Stimulated activated naive CD8-positive, alpha-beta T cell treated with anti-CD3 and anti-CD28 coated beads, Interleukin-15, Interleukin-2, amounts not matched to agents 100 U/mL and 50 U/mL, for 24 hours (primary cell): ENCODE results near the gene NINJ2.

Experiments used
- ATAC-seq: fragments of 150-1000 bp; cut with Tn5 transposase; one replicate; pipeline ENCODE4 v1.10.0; 2021
- DNase-seq: peaks from one replicate; pipeline ENCODE4 v3.0.0; 2021

NINJ2 gene

DNA sequence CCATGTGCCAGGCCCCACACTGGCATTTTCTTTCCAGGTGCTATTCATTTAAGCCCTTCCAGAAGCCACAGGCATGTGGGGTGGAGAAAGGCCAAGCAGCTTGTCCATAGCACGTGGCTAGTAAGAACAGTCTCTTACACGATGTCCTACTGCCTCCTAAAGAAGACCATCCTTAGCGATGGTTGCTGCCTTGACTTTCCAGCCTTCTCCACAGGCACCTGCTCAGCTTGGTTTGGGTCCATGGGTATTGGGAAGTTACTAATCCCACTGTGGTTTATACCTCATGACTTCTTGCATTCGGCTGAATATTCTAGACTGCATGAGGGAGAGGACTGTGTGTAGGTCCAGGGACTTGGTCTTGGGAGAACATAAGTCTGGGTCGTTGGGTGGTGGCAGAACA lies 49.2 kb downstream of the NINJ2 start:
- ATAC-seq = no peak
- DNase-seq = no peak

DNA sequence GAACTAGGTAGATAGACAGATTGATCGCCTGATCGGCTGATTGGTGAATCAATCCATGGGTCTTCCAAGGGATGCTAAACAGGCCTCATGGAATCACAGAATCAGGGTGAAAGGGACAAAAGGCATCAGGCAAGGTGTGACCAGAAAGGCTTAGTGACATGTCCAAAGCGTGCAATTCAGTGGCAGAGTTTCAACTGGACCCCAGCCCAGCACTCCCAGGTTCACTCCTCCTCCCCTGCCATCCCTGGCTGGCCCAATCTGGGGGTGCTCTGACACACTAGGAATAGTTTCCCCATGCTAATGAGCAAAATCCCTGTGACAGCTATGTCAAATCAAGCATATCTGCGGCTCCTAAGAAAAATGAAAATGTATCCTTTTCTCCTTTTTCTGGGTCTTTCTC lies 50.4 kb downstream of the NINJ2 start:
- DNase-seq (no peak), ATAC-seq (no peak)

DNA sequence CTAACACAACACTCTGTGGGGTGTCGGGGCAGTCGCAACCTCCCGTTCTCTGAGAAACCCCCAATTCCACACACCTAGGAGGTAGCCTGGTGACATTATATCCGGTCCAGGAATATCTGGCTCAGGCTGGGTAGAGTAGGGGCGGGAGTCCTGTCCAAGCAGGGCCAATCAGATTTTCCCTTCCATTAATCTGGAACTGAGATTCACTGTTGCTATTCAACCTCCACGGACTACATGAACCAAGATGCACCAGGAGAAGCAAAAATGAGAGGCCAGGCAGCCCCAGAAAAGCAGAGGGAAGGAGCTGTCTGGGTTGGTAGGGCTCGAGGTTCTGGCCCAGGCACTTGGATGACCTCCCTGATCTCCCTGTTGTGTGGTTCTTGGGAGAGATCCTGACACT lies 51.0 kb downstream of the NINJ2 start:
- DNase-seq (no peak), ATAC-seq (no peak)

DNA sequence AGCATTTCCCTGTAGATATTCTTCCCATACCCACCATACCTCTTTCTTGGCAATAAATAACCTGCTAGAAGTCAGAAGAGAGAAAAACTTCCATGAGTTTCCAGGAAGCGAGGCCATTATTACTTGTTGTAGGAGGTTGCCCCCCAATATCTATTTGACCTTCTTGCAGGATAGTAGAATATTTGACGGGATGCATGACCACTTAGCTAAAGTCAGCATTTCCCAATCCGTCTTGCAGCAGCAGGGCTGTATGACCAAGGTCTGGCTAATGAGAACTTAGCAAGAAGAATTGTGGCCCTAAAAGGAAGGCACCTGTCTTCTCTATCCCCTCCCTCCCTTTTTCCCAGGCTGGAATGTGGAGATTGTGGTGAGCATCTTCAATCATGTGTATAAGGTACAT lies 51.5 kb downstream of the NINJ2 start:
- DNase-seq (no peak), ATAC-seq (no peak)

DNA sequence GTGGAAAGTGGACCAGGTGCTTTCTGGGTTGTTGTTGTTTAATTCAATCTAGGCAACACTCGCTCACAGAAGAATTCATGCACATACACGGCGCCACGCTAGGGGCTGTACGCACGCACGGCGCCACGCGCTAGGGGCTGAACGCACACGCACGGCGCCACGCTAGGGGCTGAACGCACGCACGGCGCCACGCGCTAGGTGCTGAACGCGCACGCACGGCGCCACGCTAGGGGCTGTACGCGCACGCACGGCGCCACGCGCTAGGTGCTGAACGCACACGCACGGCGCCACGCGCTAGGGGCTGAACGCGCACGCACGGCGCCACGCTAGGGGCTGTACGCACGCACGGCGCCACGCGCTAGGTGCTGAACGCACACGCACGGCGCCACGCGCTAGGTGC lies 54.3 kb downstream of the NINJ2 start:
- no peak for ATAC-seq
- DNase-seq = no peak

DNA sequence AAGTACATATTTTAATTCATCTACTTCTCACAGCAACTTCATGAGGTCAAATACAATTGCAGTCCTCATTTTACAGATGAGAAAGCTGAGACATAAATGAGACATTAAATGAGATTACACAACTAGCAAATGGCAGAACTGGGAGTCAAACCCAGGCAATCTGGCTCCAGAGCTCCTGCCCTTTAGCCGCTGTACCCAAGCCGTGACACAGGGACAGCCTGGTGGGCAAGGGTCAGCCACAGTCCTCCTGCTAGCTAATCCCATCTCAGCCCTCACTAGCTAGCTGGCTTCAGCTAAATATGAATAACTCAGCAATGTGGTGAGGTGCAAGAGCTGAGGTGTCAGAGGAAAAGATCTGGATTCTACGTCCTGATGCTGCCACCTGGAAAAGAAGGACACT lies 54.8 kb downstream of the NINJ2 start:
- no peak for ATAC-seq
- no peak for DNase-seq

- DNase-seq (no peak), ATAC-seq (no peak)
Measured at GRCh38 chr12:607541-608001, 55.7 kb downstream of the NINJ2 start.

DNA sequence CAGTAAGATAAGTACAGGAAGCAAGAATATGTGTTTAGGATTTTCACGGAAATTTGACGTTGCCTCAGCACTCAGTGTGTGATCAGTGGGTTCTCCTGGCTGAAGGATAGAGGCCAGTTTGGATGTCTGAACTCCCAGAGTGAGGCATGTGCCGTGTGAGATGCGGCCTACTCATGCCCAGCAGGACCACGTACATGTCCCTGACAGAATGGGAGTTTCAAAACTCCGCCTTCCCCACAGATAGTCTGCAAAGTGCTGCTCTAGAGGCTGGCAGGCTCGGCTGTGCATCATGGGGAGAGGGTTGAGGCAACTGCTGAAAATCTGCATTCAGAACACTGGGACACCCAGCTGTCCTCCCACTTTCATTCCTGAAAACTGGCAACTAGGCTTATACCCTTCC lies 58.3 kb downstream of the NINJ2 start:
- ATAC-seq (no peak), DNase-seq (no peak)

DNA sequence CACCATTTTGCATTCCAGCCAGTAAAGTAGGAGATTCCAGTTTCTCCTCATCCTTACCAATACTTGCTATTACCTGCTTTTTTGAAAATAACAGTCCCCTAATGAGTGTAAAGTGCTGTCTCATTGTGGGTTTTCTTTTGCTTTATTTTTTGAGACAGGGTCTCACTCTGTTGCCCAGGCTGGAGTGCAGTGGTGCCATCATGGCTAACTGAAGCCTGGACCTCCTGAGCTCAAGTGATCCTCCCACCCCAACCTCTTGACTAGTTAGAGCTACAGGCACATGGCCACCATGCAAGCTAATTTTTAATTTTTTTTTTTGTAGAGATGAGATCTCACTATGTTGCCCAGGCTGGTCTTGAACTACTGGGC lies 60.6 kb downstream of the NINJ2 start:
- no peak for DNase-seq
- ATAC-seq = no peak

DNA sequence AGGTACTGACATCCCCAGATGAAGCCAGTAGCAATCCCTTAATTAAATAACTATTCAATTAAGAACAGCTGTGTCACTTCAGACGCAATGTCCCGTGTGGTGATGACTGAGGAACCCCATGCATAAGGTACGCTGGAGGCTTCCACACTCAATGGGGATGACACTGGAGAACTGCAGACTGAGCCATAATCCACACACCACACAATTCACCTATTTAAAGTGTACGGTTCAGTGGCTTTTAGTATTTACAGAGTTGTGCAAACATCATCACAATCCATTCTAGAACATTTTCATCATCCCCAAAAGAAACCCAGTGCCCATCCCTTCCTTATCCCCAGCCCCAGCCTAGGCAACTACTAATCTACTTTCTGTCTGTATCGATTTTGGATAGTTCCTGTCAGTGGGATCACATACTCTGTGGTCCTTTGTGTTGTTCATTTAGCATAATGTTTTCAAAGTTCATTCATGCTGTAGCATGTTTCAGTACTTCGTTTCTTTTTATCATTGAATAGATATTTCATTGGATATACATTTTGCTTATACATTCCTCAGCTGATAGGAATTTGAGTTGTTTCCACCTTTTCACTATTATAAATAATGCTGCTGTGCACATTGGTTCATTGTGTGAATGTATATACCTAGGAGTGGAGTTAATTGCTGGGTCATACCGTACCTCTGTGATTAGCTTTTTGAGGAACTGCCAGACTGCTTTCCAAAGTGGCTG lies 61.1 kb downstream of the NINJ2 start:
- no peak for DNase-seq
- no peak for ATAC-seq

GRCh38 chr12:599756-600155 lies 63.5 kb downstream of the NINJ2 start:
- DNase-seq = no peak
- ATAC-seq = no peak

GRCh38 chr12:597926-598568 lies 65.2 kb downstream of the NINJ2 start:
- ATAC-seq = no peak
- no peak for DNase-seq

GRCh38 chr12:593396-594270 lies 69.6 kb downstream of the NINJ2 start:
- DNase-seq = no peak
- ATAC-seq = no peak

DNA sequence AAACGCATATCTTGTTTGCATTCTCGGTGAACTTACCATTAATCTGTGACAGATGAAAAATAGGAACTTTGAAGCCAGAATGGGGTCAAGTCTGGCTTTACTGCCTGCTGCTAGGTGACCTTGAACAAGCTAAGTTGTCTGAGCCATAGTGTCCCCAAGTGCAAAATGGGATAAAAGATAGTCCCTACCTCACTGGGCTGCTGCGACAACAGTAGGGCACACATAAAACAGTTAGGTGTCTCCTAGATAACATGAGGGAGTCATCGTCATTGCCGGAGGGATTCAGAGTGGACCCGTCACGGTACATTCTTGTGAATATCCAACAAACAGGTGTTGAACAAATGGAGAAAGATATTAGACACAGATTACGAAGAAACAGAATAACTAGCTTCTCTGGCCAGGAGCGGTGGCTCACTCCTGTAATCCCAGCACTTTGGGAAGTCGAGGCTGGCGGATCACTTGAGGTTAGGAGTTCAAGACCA lies 71.2 kb downstream of the NINJ2 start:
- no peak for ATAC-seq
- no peak for DNase-seq

DNA sequence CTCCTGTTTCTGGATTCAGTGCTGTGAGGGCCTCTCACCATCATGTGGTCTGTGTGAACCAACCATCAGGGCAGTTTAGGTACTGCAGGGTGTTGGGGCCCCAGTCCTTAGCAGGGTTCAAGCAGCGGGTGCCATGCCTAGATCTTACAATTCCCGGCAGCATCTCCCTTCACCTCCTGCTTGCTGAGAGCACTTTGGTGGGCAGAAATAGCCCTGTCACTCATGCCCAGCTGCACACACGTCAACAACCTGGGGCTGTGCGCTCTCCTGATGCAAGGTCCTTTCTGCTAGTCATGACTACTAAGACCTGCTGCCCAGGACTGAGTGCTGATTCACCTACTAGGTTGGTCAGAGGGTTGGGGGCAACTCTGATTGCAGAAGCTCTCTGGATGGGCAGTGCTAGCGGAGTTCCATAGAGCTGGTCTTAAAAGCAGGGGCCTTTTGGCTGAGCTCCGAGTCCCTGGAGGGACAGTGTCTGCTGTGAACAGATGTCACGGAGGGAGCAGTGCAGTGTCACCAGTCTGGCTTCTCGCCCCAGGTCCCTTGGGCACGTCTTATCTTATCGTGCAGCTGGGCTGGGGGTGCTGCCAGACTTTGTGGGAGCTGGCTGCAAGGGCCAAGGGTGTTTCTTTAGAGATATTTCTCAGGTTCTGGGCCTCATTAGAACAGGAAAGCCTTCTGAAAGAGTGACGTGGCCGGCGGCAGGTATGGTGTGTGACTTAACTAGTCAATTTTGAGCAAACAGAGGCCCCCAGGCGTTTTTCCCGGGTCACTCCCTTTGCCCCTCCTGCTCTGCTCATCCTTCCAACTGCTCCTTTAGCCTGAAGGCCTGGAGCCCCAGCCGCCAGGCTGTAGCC lies 71.8 kb downstream of the NINJ2 start:
- no peak for ATAC-seq

GRCh38 chr12:590206-590750 lies 73.0 kb downstream of the NINJ2 start:
- DNase-seq (no peak), ATAC-seq (no peak)

More for the DNA sequence above, 71.8 kb downstream of the NINJ2 start:
- DNase-seq = no peak

DNA sequence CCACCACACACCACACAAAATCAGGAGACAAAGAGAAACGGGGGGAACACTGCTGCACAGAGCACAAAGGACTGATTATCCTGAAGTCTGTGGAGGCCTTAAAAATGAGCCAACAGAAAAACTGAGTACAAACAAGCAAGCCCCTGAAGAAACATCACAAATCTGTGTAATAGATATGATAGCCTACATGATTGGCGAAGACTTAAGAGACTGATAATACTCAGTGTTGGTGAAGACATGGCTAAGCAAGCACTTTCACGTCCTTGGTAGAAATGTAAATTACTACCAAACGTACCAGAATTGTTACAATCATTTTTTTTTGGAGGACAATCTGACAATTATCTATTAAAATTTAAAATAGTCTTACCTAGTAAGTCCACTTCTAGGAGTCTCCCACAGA lies 74.6 kb downstream of the NINJ2 start:
- ATAC-seq (no peak), DNase-seq (no peak)

- DNase-seq (no peak), ATAC-seq (no peak)
Measured at GRCh38 chr12:588024-588322, 75.3 kb downstream of the NINJ2 start.

GRCh38 chr12:587132-588023 lies 75.9 kb downstream of the NINJ2 start:
- DNase-seq = no peak
- ATAC-seq = no peak

- DNase-seq (no peak), ATAC-seq (no peak)
Measured at GRCh38 chr12:586318-587071, 76.8 kb downstream of the NINJ2 start.
